ENCODE measurements around the gene MACROD2.

- TF ChIP-seq CTCF (conservative IDR thresholded peaks at IDR 0.05) (no peak), ZFX (IDR thresholded peaks at IDR 0.05) (no peak)
These were observed 264.4 kb downstream of the MACROD2 start for GRCh38 chr20:14259689-14260088.
